Measurements from ENCODE around the gene TBCE.

Gene TBCE

GRCh38 chr1:235411489-235412486 lies 44.6 kb downstream of the TBCE start:
- no peak for DNase-seq

- DNase-seq: peak; percentile 18 to 65 (median 39)
These were observed 48.0 kb downstream of the TBCE start for GRCh38 chr1:235415008-235415904.

- DNase-seq: no peak
These were observed 49.4 kb downstream of the TBCE start for GRCh38 chr1:235416662-235417049.

- DNase-seq: peak in 4 of 5 donors; percentile 19 to 62 (median 50)
These were observed 50.0 kb downstream of the TBCE start for GRCh38 chr1:235417086-235417697.

- DNase-seq: no peak
These were observed 54.5 kb downstream of the TBCE start for GRCh38 chr1:235421751-235422150.

GRCh38 chr1:235423214-235423652 lies 56.0 kb downstream of the TBCE start:
- DNase-seq: peak in 1 of 5 donors; percentile 2

GRCh38 chr1:235424092-235424491 lies 56.9 kb downstream of the TBCE start:
- no peak for DNase-seq

GRCh38 chr1:235425357-235425756 lies 58.1 kb downstream of the TBCE start:
- DNase-seq: no peak

- no peak for DNase-seq
These were observed 58.9 kb downstream of the TBCE start for GRCh38 chr1:235426143-235426542.

- no peak for DNase-seq
These were observed 59.5 kb downstream of the TBCE start for GRCh38 chr1:235426680-235427079.

- DNase-seq: no peak
These were observed 60.2 kb downstream of the TBCE start for GRCh38 chr1:235427447-235427846.

- no peak for DNase-seq
These were observed 61.9 kb downstream of the TBCE start for GRCh38 chr1:235429143-235429542.

- no peak for DNase-seq
These were observed 63.8 kb downstream of the TBCE start for GRCh38 chr1:235430991-235431390.

GRCh38 chr1:235434001-235434400 lies 66.8 kb downstream of the TBCE start:
- no peak for DNase-seq

GRCh38 chr1:235441159-235441685 lies 74.0 kb downstream of the TBCE start:
- DNase-seq: no peak

GRCh38 chr1:235442788-235443429 lies 75.7 kb downstream of the TBCE start:
- DNase-seq: no peak

- DNase-seq: no peak
These were observed 81.4 kb downstream of the TBCE start for GRCh38 chr1:235448616-235449015.

GRCh38 chr1:235450433-235450832 lies 83.2 kb downstream of the TBCE start:
- no peak for DNase-seq

GRCh38 chr1:235450886-235451483 lies 83.8 kb downstream of the TBCE start:
- no peak for DNase-seq

- DNase-seq: no peak
These were observed 86.8 kb downstream of the TBCE start for GRCh38 chr1:235454021-235454420.

- no peak for DNase-seq
These were observed 87.9 kb downstream of the TBCE start for GRCh38 chr1:235455097-235455496.

- no peak for DNase-seq
These were observed 88.6 kb downstream of the TBCE start for GRCh38 chr1:235455823-235456222.

All from T-helper 1 cell (primary cell).